ENCODE measurements around the gene SHKBP1. TPM values are rescaled to one million over a fixed set of nuclear protein-coding genes. Genes with fewer than 3 reads are reported as not detected.
A peak's percentile ranks its signal among the peaks of the same experiment; 100 is the strongest.

Gene SHKBP1
- total and polyA plus RNA-seq, 2 donors (not counting 1 experiment from before 2014, with no cell fraction given) = 179 to 227 TPM

- no peaks in the 10 kb centered on the region for H3K79me2 ChIP-seq (ENCODE audit: control insufficient read depth, insufficient read depth, low read length)
- no peak overlapping the region for H3K4me2 ChIP-seq (replicated peaks; ENCODE audit: low read depth, low read length, poor library complexity, severe bottlenecking)
- DNase-seq = peak; percentile 16
- H3K9ac ChIP-seq (ENCODE audit: low read length) = no peak overlapping the region
- TF ChIP-seq EZH2 (IDR thresholded peaks at IDR 0.05; ENCODE audit: borderline replicate concordance, insufficient read depth, low read depth, low read length, poor library complexity, severe bottlenecking) (no peak), CTCF (IDR thresholded peaks at IDR 0.05) (no peak)
- Mint-ChIP-seq H3K27me3 (no peaks in the 10 kb centered on the region), H3K27ac (no peak overlapping the region), H3K4me3 (peak overlapping the region; percentile 46), H3K4me1 (peaks cover 66% of the 10 kb centered on the region), H3K9me3 (ENCODE audit: insufficient read depth) (no peaks in the 10 kb centered on the region)
- intact Hi-C loops (cut with micrococcal nuclease) = no loop called here
- no peak overlapping the region for H3K27ac ChIP-seq (ENCODE audit: low read length in 2 of 2)
- 81% methylated on average over 31 of the region's 31 CpGs for WGBS (ENCODE audit: insufficient coverage)
- H3K36me3 ChIP-seq (replicated peaks in 1 of 2; ENCODE audit: control extremely low read depth in 1 of 2, control insufficient read depth in 1 of 2, extremely low read depth in 1 of 2, insufficient read depth in 2 of 2, low read length in 1 of 2) = no peaks in the 10 kb centered on the region
- no peak overlapping the region for H3K4me3 ChIP-seq (ENCODE audit: control extremely low read depth in 1 of 5, extremely low read depth in 1 of 5, insufficient read depth in 1 of 5, low read depth in 2 of 5, low read length in 4 of 5)
- POLR2A ChIA-PET = no interaction called here
- no peaks in the 10 kb centered on the region for H4K20me1 ChIP-seq (ENCODE audit: control insufficient read depth, insufficient read depth, low read length, poor library complexity, severe bottlenecking)
- peaks cover 0 to 7% (median under 1%) of the 10 kb centered on the region in 4 experiments for H3K27me3 ChIP-seq (replicated peaks in 1 of 4; ENCODE audit: control extremely low read depth in 1 of 4, control insufficient read depth in 3 of 4, insufficient read depth in 4 of 4, low read length in 3 of 4)
- ATAC-seq (ENCODE audit: low read depth) = no peak
- H2AFZ ChIP-seq (ENCODE audit: insufficient read depth, low read depth, low read length, poor library complexity, severe bottlenecking) = no peak overlapping the region
- CTCF ChIA-PET = interaction anchor here (1.0 to 8.6 kb wide), 2 partner anchors 27 kb away, joined by 3 to 84 read pairs; no protein-coding TSS in a partner anchor
- peaks cover 0 to 17% (median 0%) of the 10 kb centered on the region in 3 donors for H3K9me3 ChIP-seq (ENCODE audit: control extremely low read depth in 1 of 3, control insufficient read depth in 2 of 3, insufficient read depth in 1 of 3, low read length in 2 of 3)
- H3K4me1 ChIP-seq (ENCODE audit: control insufficient read depth in 2 of 2, insufficient read depth in 2 of 2, low read length in 2 of 2) = peaks cover 48 to 62% of the 10 kb centered on the region in 2 donors
Measured at GRCh38 chr19:40607311-40608239, 30.9 kb downstream of the SHKBP1 start.

GRCh38 chr19:40608240-40608621, 31.6 kb downstream of the SHKBP1 start:
- peaks cover 62% of the 10 kb centered on the region for H3K4me1 Mint-ChIP-seq
- Histone ChIP-seq H3K9ac (ENCODE audit: low read length) (no peak overlapping the region), H3K27me3 (replicated peaks in 1 of 4; ENCODE audit: control extremely low read depth in 1 of 4, control insufficient read depth in 3 of 4, insufficient read depth in 4 of 4, low read length in 3 of 4) (peaks cover 0 to 4% (median 0%) of the 10 kb centered on the region in 4 experiments), H3K27ac (ENCODE audit: low read length in 2 of 2) (no peak overlapping the region), H4K20me1 (ENCODE audit: control insufficient read depth, insufficient read depth, low read length, poor library complexity, severe bottlenecking) (no peaks in the 10 kb centered on the region), H3K79me2 (ENCODE audit: control insufficient read depth, insufficient read depth, low read length) (no peaks in the 10 kb centered on the region), H3K4me3 (ENCODE audit: control extremely low read depth in 1 of 5, extremely low read depth in 1 of 5, insufficient read depth in 1 of 5, low read depth in 2 of 5, low read length in 4 of 5) (no peak overlapping the region), H2AFZ (ENCODE audit: insufficient read depth, low read depth, low read length, poor library complexity, severe bottlenecking) (no peak overlapping the region), H3K4me2 (replicated peaks; ENCODE audit: low read depth, low read length, poor library complexity, severe bottlenecking) (no peak overlapping the region), H3K9me3 (ENCODE audit: control extremely low read depth in 1 of 3, control insufficient read depth in 2 of 3, insufficient read depth in 1 of 3, low read length in 2 of 3) (peaks cover 0 to 22% (median 0%) of the 10 kb centered on the region in 3 donors), H3K36me3 (replicated peaks in 1 of 2; ENCODE audit: control extremely low read depth in 1 of 2, control insufficient read depth in 1 of 2, extremely low read depth in 1 of 2, insufficient read depth in 2 of 2, low read length in 1 of 2) (no peaks in the 10 kb centered on the region), H3K4me1 (ENCODE audit: control insufficient read depth in 2 of 2, insufficient read depth in 2 of 2, low read length in 2 of 2) (peaks cover 46 to 60% of the 10 kb centered on the region in 2 donors)
- intact Hi-C loops (cut with micrococcal nuclease) = no loop called here
- TF ChIP-seq CTCF (IDR thresholded peaks at IDR 0.05) = no peak
- no peak overlapping the region for H3K27ac Mint-ChIP-seq
- CTCF ChIA-PET = interaction anchor here (0.7 to 1.0 kb wide), 2 partner anchors 26 to 654 kb away, joined by 3 read pairs; no protein-coding TSS in a partner anchor
- WGBS (ENCODE audit: insufficient coverage) = 96% methylated on average over 13 of the region's 14 CpGs
- peak; percentile 14 for DNase-seq
- H3K4me3 Mint-ChIP-seq = peak overlapping the region; percentile 46
- ATAC-seq (ENCODE audit: low read depth) = no peak
- no peaks in the 10 kb centered on the region for H3K9me3 Mint-ChIP-seq (ENCODE audit: insufficient read depth)
- POLR2A ChIA-PET = no interaction called here
- H3K27me3 Mint-ChIP-seq = no peaks in the 10 kb centered on the region
